Activated T-helper 1 cell treated with anti-CD3 and anti-CD28 coated beads, Interleukin-12 subunit alpha, Interleukin-12 subunit beta, Interleukin-2, Interleukin-4 antibody, amounts not matched to agents 30 ng/mL and 10 ng/mL and 1 ng/mL, durations not matched to agents 14 hours and 24 hours and 36 hours (primary cell): ENCODE data around the gene SLC22A1. TPM values are rescaled to one million over a fixed set of nuclear protein-coding genes. Genes with fewer than 3 reads are reported as not detected.
"Not testable (repeated sequence)": the region's sequence is repeated elsewhere in the genome, so short reads cannot be mapped to it uniquely, and the experiment has no call there.

Experiments
- DNase-seq: peaks from one replicate; pipeline ENCODE4 v3.0.0; 2021; ENCODE audit warnings: low spot score
- H3K27ac Mint-ChIP-seq: one replicate; pipeline ENCODE4 v1.8.0; 2021; ENCODE audit warnings: mild to moderate bottlenecking, mixed read lengths
- H3K27me3 Mint-ChIP-seq: one replicate; pipeline ENCODE4 v1.8.0; 2022; ENCODE audit warnings: mild to moderate bottlenecking, moderate library complexity, mixed read lengths; ENCODE audit not compliant: insufficient read depth
- H3K36me3 Mint-ChIP-seq: one replicate; pipeline ENCODE4 v1.8.0; 2021; ENCODE audit warnings: low read depth, mixed read lengths
- H3K4me1 Mint-ChIP-seq: one replicate; pipeline ENCODE4 v1.8.0; 2021; ENCODE audit warnings: low read depth, mixed read lengths
- H3K4me3 Mint-ChIP-seq: one replicate; pipeline ENCODE4 v1.8.0; 2021; ENCODE audit warnings: mild to moderate bottlenecking, moderate library complexity, mixed read lengths
- H3K9me3 Mint-ChIP-seq: one replicate; pipeline ENCODE4 v1.8.0; 2021; ENCODE audit warnings: mixed read lengths
- intact Hi-C: fragments of 100-400 bp; cut with micrococcal nuclease; formaldehyde crosslinking; loops from one replicate; pipeline ENCODE4 v1.15.1; 2024
- total RNA-seq: library from RNA; stranded (reverse); gene quantifications from 2 replicates; pipeline ENCODE4 v1.2.3, GENCODE V29; 2022

The SLC22A1 gene
- total RNA-seq, 1 donor from 2014 or later, result 3.7 TPM

DNA sequence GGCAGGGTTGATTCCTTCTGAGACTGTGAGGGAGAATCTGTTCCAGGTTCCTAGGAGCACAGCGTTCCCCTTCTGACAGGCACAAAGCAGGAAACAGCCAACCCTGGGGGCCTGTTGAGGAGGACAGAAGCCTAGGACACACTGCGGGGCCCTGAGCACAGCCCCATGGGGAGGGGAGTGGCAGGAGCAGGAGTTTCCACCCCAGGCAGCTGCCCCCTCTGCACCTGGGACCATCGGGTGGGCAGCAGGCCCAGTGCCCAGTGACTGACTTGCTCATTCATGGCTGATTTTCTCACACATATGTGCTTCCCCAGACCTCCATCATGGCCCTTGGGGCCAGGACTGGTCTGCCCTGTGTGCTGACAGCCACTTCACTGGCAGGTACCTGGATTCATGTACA, 6.2 kb upstream of the SLC22A1 start:
- Mint-ChIP-seq H3K27ac (no peak overlapping the region), H3K27me3 (no peaks in the 10 kb centered on the region), H3K4me1 (peaks cover 5% of the 10 kb centered on the region)

GRCh38 chr6:160116411-160116810, 5.2 kb upstream of the SLC22A1 start:
- intact Hi-C loops, result no loop called here
- H3K4me1 Mint-ChIP-seq, result no peaks in the 10 kb centered on the region
- no peaks in the 10 kb centered on the region for H3K27me3 Mint-ChIP-seq
- H3K4me3 Mint-ChIP-seq, result no peak overlapping the region
- H3K27ac Mint-ChIP-seq, result no peak overlapping the region
- H3K36me3 Mint-ChIP-seq, result peaks cover 39% of the 10 kb centered on the region
- H3K9me3 Mint-ChIP-seq, result peaks cover 3% of the 10 kb centered on the region
- DNase-seq, result no peak

More for the DNA sequence above, 6.2 kb upstream of the SLC22A1 start:
- Mint-ChIP-seq H3K36me3 (peaks cover 38% of the 10 kb centered on the region), H3K9me3 (peaks cover 3% of the 10 kb centered on the region), H3K4me3 (no peak overlapping the region)
- DNase-seq, result no peak
- intact Hi-C loops, result no loop called here

GRCh38 chr6:160117137-160117536, 4.5 kb upstream of the SLC22A1 start:
- H3K27ac Mint-ChIP-seq, result no peak overlapping the region
- H3K9me3 Mint-ChIP-seq, result peaks cover 3% of the 10 kb centered on the region
- no peak overlapping the region for H3K4me3 Mint-ChIP-seq
- peaks cover 37% of the 10 kb centered on the region for H3K36me3 Mint-ChIP-seq
- DNase-seq, result no peak
- intact Hi-C loops, result no loop called here
- H3K4me1 Mint-ChIP-seq, result no peaks in the 10 kb centered on the region
- H3K27me3 Mint-ChIP-seq, result no peaks in the 10 kb centered on the region

DNA sequence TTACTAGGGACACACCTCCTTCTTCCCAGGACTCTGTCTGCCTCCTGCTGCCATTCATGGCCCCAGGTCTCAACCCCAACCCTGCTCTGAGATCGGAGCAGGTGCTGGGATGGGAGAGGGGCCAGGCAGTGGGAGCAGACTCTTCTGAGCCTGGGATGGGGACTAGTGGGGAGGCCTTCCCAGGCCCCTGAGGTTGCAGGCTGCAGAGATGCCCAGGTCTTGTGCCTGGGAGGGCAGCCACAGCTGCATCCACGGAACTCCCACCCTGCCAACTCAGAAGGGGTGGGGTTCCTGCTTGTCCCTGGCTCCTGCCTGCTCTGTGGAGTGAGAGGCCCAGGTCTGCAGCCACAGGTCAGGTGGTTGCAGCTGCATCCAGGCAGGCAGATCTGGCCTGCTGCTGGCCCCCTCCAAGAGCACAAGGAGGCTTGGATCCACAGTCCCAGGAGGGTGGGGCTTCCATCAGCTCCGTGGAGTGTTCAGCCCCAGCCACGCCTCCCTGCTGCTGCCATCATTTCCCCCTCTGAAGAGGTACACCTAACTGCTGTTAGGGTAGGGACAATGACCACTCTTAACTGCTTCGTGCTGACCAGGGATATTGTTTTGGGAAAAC, 2.9 kb upstream of the SLC22A1 start:
- Mint-ChIP-seq H3K4me3 (no peak overlapping the region), H3K36me3 (peaks cover 30% of the 10 kb centered on the region), H3K27ac (no peak overlapping the region), H3K27me3 (no peaks in the 10 kb centered on the region), H3K4me1 (no peaks in the 10 kb centered on the region), H3K9me3 (peaks cover 3% of the 10 kb centered on the region)
- no peak for DNase-seq
- intact Hi-C loops, result no loop called here

DNA sequence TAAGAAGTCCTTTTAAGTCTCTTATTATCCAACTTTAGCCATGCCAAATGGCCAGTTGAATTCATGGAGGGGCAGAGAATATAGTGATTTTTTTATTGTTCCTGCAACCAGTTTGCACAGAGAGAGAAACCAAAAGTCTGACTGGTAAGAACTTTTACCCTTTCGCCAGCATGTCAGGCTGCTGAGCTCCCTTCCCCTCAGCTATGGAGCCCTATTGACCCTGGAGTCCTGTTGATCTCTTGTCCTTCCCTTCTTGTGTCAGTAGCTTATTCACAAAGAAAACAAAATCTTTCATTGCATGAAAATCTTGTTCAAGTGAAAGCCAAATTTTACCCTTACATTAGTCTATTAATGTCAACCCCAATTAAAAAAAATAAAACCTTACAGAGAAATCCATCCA, 1.5 kb upstream of the SLC22A1 start:
- H3K36me3 Mint-ChIP-seq, result peaks cover 28% of the 10 kb centered on the region
- H3K9me3 Mint-ChIP-seq, result peaks cover 3% of the 10 kb centered on the region
- H3K27me3 Mint-ChIP-seq, result no peaks in the 10 kb centered on the region
- intact Hi-C loops, result no loop called here
- DNase-seq, result no peak
- no peak overlapping the region for H3K4me3 Mint-ChIP-seq
- H3K27ac Mint-ChIP-seq, result no peak overlapping the region
- no peaks in the 10 kb centered on the region for H3K4me1 Mint-ChIP-seq

- no peak overlapping the region for H3K4me3 Mint-ChIP-seq
- no peak overlapping the region for H3K27ac Mint-ChIP-seq
- intact Hi-C loops, result no loop called here
- DNase-seq, result no peak
- H3K4me1 Mint-ChIP-seq, result no peaks in the 10 kb centered on the region
- H3K9me3 Mint-ChIP-seq, result peaks cover 3% of the 10 kb centered on the region
- peaks cover 25% of the 10 kb centered on the region for H3K36me3 Mint-ChIP-seq
- H3K27me3 Mint-ChIP-seq, result no peaks in the 10 kb centered on the region
Measured at GRCh38 chr6:160121981-160122380, 366 bp downstream of the SLC22A1 start.

GRCh38 chr6:160122744-160123143, 1.1 kb downstream of the SLC22A1 start:
- H3K27ac Mint-ChIP-seq, result no peak overlapping the region
- no peak overlapping the region for H3K4me3 Mint-ChIP-seq
- no peaks in the 10 kb centered on the region for H3K4me1 Mint-ChIP-seq
- peaks cover 2% of the 10 kb centered on the region for H3K9me3 Mint-ChIP-seq
- H3K27me3 Mint-ChIP-seq, result no peaks in the 10 kb centered on the region
- DNase-seq, result no peak
- intact Hi-C loops, result no loop called here
- peaks cover 17% of the 10 kb centered on the region for H3K36me3 Mint-ChIP-seq

GRCh38 chr6:160124007-160124406, 2.4 kb downstream of the SLC22A1 start:
- Mint-ChIP-seq H3K9me3 (no peaks in the 10 kb centered on the region), H3K4me1 (no peaks in the 10 kb centered on the region), H3K27ac (no peak overlapping the region), H3K36me3 (peaks cover 14% of the 10 kb centered on the region), H3K27me3 (no peaks in the 10 kb centered on the region), H3K4me3 (no peak overlapping the region)
- no peak for DNase-seq
- intact Hi-C loops, result no loop called here

GRCh38 chr6:160124605-160125004, 3.0 kb downstream of the SLC22A1 start:
- Mint-ChIP-seq H3K27me3 (no peaks in the 10 kb centered on the region), H3K4me3 (no peak overlapping the region), H3K36me3 (peaks cover 13% of the 10 kb centered on the region), H3K9me3 (no peaks in the 10 kb centered on the region), H3K4me1 (peaks cover 6% of the 10 kb centered on the region), H3K27ac (no peak overlapping the region)
- no peak for DNase-seq
- intact Hi-C loops, result no loop called here

- H3K4me3 Mint-ChIP-seq, H3K9me3 Mint-ChIP-seq, H3K27ac Mint-ChIP-seq, intact Hi-C loops, H3K27me3 Mint-ChIP-seq, H3K4me1 Mint-ChIP-seq, DNase-seq: not testable (repeated sequence)
- peaks cover 13% of the 10 kb centered on the region for H3K36me3 Mint-ChIP-seq
Measured at GRCh38 chr6:160125105-160125504, 3.5 kb downstream of the SLC22A1 start.

GRCh38 chr6:160127270-160128124, 5.9 kb downstream of the SLC22A1 start:
- no peaks in the 10 kb centered on the region for H3K9me3 Mint-ChIP-seq
- H3K36me3 Mint-ChIP-seq, result peaks cover 7% of the 10 kb centered on the region
- intact Hi-C loops, result no loop called here
- no peak for DNase-seq
- H3K4me1 Mint-ChIP-seq, result peaks cover 10% of the 10 kb centered on the region
- H3K27ac Mint-ChIP-seq, result peak overlapping the region; percentile 41
- no peak overlapping the region for H3K4me3 Mint-ChIP-seq
- H3K27me3 Mint-ChIP-seq, result no peaks in the 10 kb centered on the region

- H3K9me3 Mint-ChIP-seq, result no peaks in the 10 kb centered on the region
- H3K36me3 Mint-ChIP-seq, result peaks cover 8% of the 10 kb centered on the region
- H3K27ac Mint-ChIP-seq, result no peak overlapping the region
- H3K27me3 Mint-ChIP-seq, result no peaks in the 10 kb centered on the region
- H3K4me3 Mint-ChIP-seq, result no peak overlapping the region
- intact Hi-C loops, result no loop called here
- H3K4me1 Mint-ChIP-seq, result peaks cover 13% of the 10 kb centered on the region
- DNase-seq, result no peak
Measured at GRCh38 chr6:160128125-160128683, 6.6 kb downstream of the SLC22A1 start.

- intact Hi-C loops, result no loop called here
- no peak overlapping the region for H3K27ac Mint-ChIP-seq
Measured at GRCh38 chr6:160128879-160129516, 7.4 kb downstream of the SLC22A1 start.

More at GRCh38 chr6:160128879-160129516, 7.4 kb downstream of the SLC22A1 start:
- Mint-ChIP-seq H3K9me3 (no peaks in the 10 kb centered on the region), H3K36me3 (peaks cover 8% of the 10 kb centered on the region), H3K4me1 (peaks cover 13% of the 10 kb centered on the region), H3K27me3 (no peaks in the 10 kb centered on the region), H3K4me3 (no peak overlapping the region)
- no peak for DNase-seq
